CD4-positive, CD25-positive, alpha-beta regulatory T cell (primary cell): ENCODE measurements around the gene ARMC5. TPM values are rescaled to one million over a fixed set of nuclear protein-coding genes. Genes with fewer than 3 reads are reported as not detected.
"Not testable (repeated sequence)": the region's sequence is repeated elsewhere in the genome, so short reads cannot be mapped to it uniquely, and the experiment has no call there.

Source experiments
- ATAC-seq, 2 donors: fragments of 150-1000 bp; cut with Tn5 transposase; one replicate each; pipeline ENCODE4 v1.10.0; 2021; ENCODE audit warnings: low read depth in 2 of 2, moderate number of reproducible peaks in 2 of 2, moderate library complexity in 1 of 2
- DNase-seq, 3 donors: peaks; one replicate each; pipeline versions ENCODE4 v3.0.0 to v3.0.0-alpha.2; 2012 to 2022; ENCODE audit warnings: mixed read lengths in 1 of 3
- H3K27ac ChIP-seq: one replicate; pipeline ENCODE4 v1.7.0; 2013; ENCODE audit warnings: mild to moderate bottlenecking, low read length; ENCODE audit not compliant: insufficient read depth, poor library complexity, severe bottlenecking
- H3K27me3 ChIP-seq: one replicate; pipeline ENCODE4 v1.7.0; 2013; ENCODE audit warnings: low read length; ENCODE audit not compliant: control insufficient read depth, insufficient read depth
- H3K36me3 ChIP-seq: one replicate; pipeline ENCODE4 v1.7.0; 2013; ENCODE audit warnings: mild to moderate bottlenecking, low read length, moderate library complexity; ENCODE audit not compliant: control insufficient read depth, insufficient read depth
- H3K4me1 ChIP-seq: 2 replicates; pipeline ENCODE4 v1.7.0; 2013; ENCODE audit warnings: mild to moderate bottlenecking, low read length; ENCODE audit not compliant: insufficient read depth, control insufficient read depth, poor library complexity, severe bottlenecking
- H3K4me3 ChIP-seq: one replicate; pipeline ENCODE4 v1.7.0; 2013; ENCODE audit warnings: low read depth, mild to moderate bottlenecking, low read length, moderate library complexity
- H3K9me3 ChIP-seq, 2 experiments: 1 replicate in 1 of 2; 2 replicates in 1 of 2; pipeline ENCODE4 v1.7.0; 2013; ENCODE audit warnings: low read length in 2 of 2, mild to moderate bottlenecking in 1 of 2, moderate library complexity in 1 of 2; ENCODE audit not compliant: control insufficient read depth in 2 of 2
- H3K27ac Mint-ChIP-seq, 3 donors: one replicate each; pipeline ENCODE4 v1.8.0; 2020 to 2022; ENCODE audit warnings: mild to moderate bottlenecking in 3 of 3, mixed read lengths in 3 of 3, moderate library complexity in 2 of 3
- H3K27me3 Mint-ChIP-seq: one replicate; pipeline ENCODE4 v1.8.0; 2022; ENCODE audit warnings: mild to moderate bottlenecking, mixed read lengths
- H3K36me3 Mint-ChIP-seq: one replicate; pipeline ENCODE4 v1.8.0; 2020; ENCODE audit warnings: mixed read lengths
- H3K4me1 Mint-ChIP-seq, 4 donors: one replicate each; pipeline ENCODE4 v1.8.0; 2020 to 2022; ENCODE audit warnings: mixed read lengths in 4 of 4, mild to moderate bottlenecking in 1 of 4
- H3K4me3 Mint-ChIP-seq, 4 donors: one replicate each; pipeline ENCODE4 v1.8.0; 2020 to 2022; ENCODE audit warnings: mild to moderate bottlenecking in 4 of 4, mixed read lengths in 4 of 4, moderate library complexity in 3 of 4
- H3K9me3 Mint-ChIP-seq, 7 donors: one replicate each; pipeline ENCODE4 v1.8.0; 2020 to 2022; ENCODE audit warnings: mixed read lengths in 7 of 7, mild to moderate bottlenecking in 3 of 7, moderate library complexity in 2 of 7
- polyA plus RNA-seq, 4 donors: library from polyadenylated mRNA; unstranded; fragments of 300-500 nt; fragmentation: Illumina TruSeq; gene quantifications; one replicate each; pipeline ENCODE4 v1.2.3, GENCODE V29; 2021
- total RNA-seq: library from RNA; stranded (reverse); gene quantifications from one replicate; pipeline ENCODE4 v1.2.3, GENCODE V29; 2022

Gene ARMC5
- total and polyA plus RNA-seq, 5 donors from 2014 or later = 4.0 to 11.4 (median 5.8) TPM

- H3K27ac Mint-ChIP-seq = peak overlapping the region; percentile 15 to 48 (median 26)
- H3K9me3 ChIP-seq = no peaks in the 10 kb centered on the region
- H3K4me1 Mint-ChIP-seq = peaks cover 0 to 24% (median 5%) of the 10 kb centered on the region in 4 donors
- no peaks in the 10 kb centered on the region for H3K9me3 Mint-ChIP-seq
- peak in 2 of 3 donors; percentile 37 to 50 for DNase-seq
- H3K27me3 ChIP-seq = no peaks in the 10 kb centered on the region
- peaks cover 4% of the 10 kb centered on the region for H3K27me3 Mint-ChIP-seq
- ATAC-seq = peak; percentile 8 to 17
- H3K4me1 ChIP-seq = peaks cover 24% of the 10 kb centered on the region
- peak overlapping the region; percentile 33 for H3K27ac ChIP-seq
- H3K4me3 Mint-ChIP-seq = peak overlapping the region; percentile 79 to 90 (median 86)
- H3K36me3 Mint-ChIP-seq = no peaks in the 10 kb centered on the region
- no peak overlapping the region for H3K4me3 ChIP-seq
- no peaks in the 10 kb centered on the region for H3K36me3 ChIP-seq
Measured at GRCh38 chr16:31477220-31478216, 18.2 kb downstream of the ARMC5 start.

GRCh38 chr16:31478956-31479355 lies 19.7 kb downstream of the ARMC5 start:
- Histone ChIP-seq H3K4me1 (peaks cover 19% of the 10 kb centered on the region), H3K27ac (no peak overlapping the region), H3K9me3 (no peaks in the 10 kb centered on the region), H3K27me3 (no peaks in the 10 kb centered on the region), H3K4me3 (no peak overlapping the region), H3K36me3 (no peaks in the 10 kb centered on the region)
- ATAC-seq (no peak), DNase-seq (no peak)
- Mint-ChIP-seq H3K9me3 (no peaks in the 10 kb centered on the region), H3K4me1 (peaks cover 0 to 21% (median 1%) of the 10 kb centered on the region in 4 donors), H3K27me3 (no peaks in the 10 kb centered on the region), H3K4me3 (peak overlapping the region in 2 of 4 donors; percentile 16 to 90), H3K27ac (no peak overlapping the region), H3K36me3 (no peaks in the 10 kb centered on the region)

GRCh38 chr16:31479751-31480150 lies 20.4 kb downstream of the ARMC5 start:
- H3K27me3 ChIP-seq = no peaks in the 10 kb centered on the region
- Mint-ChIP-seq H3K27ac (peak overlapping the region in 1 of 3 donors; percentile 83), H3K4me3 (peak overlapping the region in 1 of 4 donors; percentile 41), H3K4me1 (peaks cover 0 to 21% (median 1%) of the 10 kb centered on the region in 4 donors), H3K27me3 (no peaks in the 10 kb centered on the region), H3K36me3 (no peaks in the 10 kb centered on the region), H3K9me3 (no peaks in the 10 kb centered on the region)
- H3K4me1 ChIP-seq = peaks cover 19% of the 10 kb centered on the region
- no peaks in the 10 kb centered on the region for H3K9me3 ChIP-seq
- no peak overlapping the region for H3K27ac ChIP-seq
- no peak overlapping the region for H3K4me3 ChIP-seq
- no peak for DNase-seq
- ATAC-seq = no peak
- no peaks in the 10 kb centered on the region for H3K36me3 ChIP-seq

- no peak overlapping the region for H3K4me3 ChIP-seq
- no peak overlapping the region for H3K27ac ChIP-seq
- H3K9me3 ChIP-seq = no peaks in the 10 kb centered on the region
- Mint-ChIP-seq H3K27ac (no peak overlapping the region), H3K9me3 (no peaks in the 10 kb centered on the region), H3K4me3 (no peak overlapping the region), H3K36me3 (no peaks in the 10 kb centered on the region), H3K4me1 (peaks cover 0 to 25% (median 2%) of the 10 kb centered on the region in 4 donors), H3K27me3 (no peaks in the 10 kb centered on the region)
- no peaks in the 10 kb centered on the region for H3K27me3 ChIP-seq
- peaks cover 15% of the 10 kb centered on the region for H3K4me1 ChIP-seq
- DNase-seq (no peak), ATAC-seq (no peak)
- H3K36me3 ChIP-seq = no peaks in the 10 kb centered on the region
Measured at GRCh38 chr16:31480851-31481536, 21.7 kb downstream of the ARMC5 start.

- Histone ChIP-seq H3K9me3 (no peaks in the 10 kb centered on the region), H3K4me3 (no peak within 1 kb of the TSS), H3K36me3 (no peaks in the 10 kb centered on the region), H3K27me3 (no peaks in the 10 kb centered on the region), H3K27ac (no peak within 1 kb of the TSS), H3K4me1 (peaks cover 12% of the 10 kb centered on the region)
- DNase-seq (no peak), ATAC-seq (no peak)
- H3K4me3 Mint-ChIP-seq = peak within 1 kb of the TSS in 1 of 4 donors; percentile 80
- peaks cover 0 to 23% (median 5%) of the 10 kb centered on the region in 4 donors for H3K4me1 Mint-ChIP-seq
- H3K27ac Mint-ChIP-seq = no peak within 1 kb of the TSS
- no peaks in the 10 kb centered on the region for H3K27me3 Mint-ChIP-seq
- H3K9me3 Mint-ChIP-seq = no peaks in the 10 kb centered on the region
- H3K36me3 Mint-ChIP-seq = no peaks in the 10 kb centered on the region
Measured at GRCh38 chr16:31483081-31483480, 23.8 kb downstream of the ARMC5 start, which contains the start of gene SLC5A2. SLC5A2 (plus strand) TSS chr16:31483123; CDS start chr16:31483137, 14 bp downstream.

GRCh38 chr16:31484048-31484447 lies 24.7 kb downstream of the ARMC5 start:
- peak overlapping the region in 1 of 3 donors; percentile 64 for H3K27ac Mint-ChIP-seq
- not testable (repeated sequence) for H3K36me3 Mint-ChIP-seq, H3K4me3 ChIP-seq, H3K9me3 Mint-ChIP-seq, ATAC-seq, H3K27me3 ChIP-seq, H3K27me3 Mint-ChIP-seq, H3K9me3 ChIP-seq, H3K27ac ChIP-seq, H3K4me3 Mint-ChIP-seq, H3K36me3 ChIP-seq, DNase-seq
- H3K4me1 Mint-ChIP-seq = peaks cover 0 to 18% (median 5%) of the 10 kb centered on the region in 4 donors
- H3K4me1 ChIP-seq = peaks cover 12% of the 10 kb centered on the region

GRCh38 chr16:31484491-31485171 lies 25.3 kb downstream of the ARMC5 start:
- Mint-ChIP-seq H3K4me1 (peaks cover 0 to 18% (median 5%) of the 10 kb centered on the region in 4 donors), H3K9me3 (no peaks in the 10 kb centered on the region), H3K4me3 (peak overlapping the region in 1 of 4 donors; percentile 92), H3K27me3 (no peaks in the 10 kb centered on the region), H3K27ac (peak overlapping the region in 1 of 3 donors; percentile 64), H3K36me3 (no peaks in the 10 kb centered on the region)
- Histone ChIP-seq H3K27ac (no peak overlapping the region), H3K27me3 (no peaks in the 10 kb centered on the region), H3K36me3 (no peaks in the 10 kb centered on the region), H3K4me1 (peaks cover 12% of the 10 kb centered on the region), H3K4me3 (no peak overlapping the region), H3K9me3 (no peaks in the 10 kb centered on the region)
- no peak for DNase-seq
- no peak for ATAC-seq
